AG09319 (cell line): ENCODE results near the gene SH3GL3.
A peak's percentile ranks its signal among the peaks of the same experiment; 100 is the strongest.

Source experiments
- DNase-seq: peaks from one replicate; pipeline ENCODE4 v3.0.0-alpha.2; 2010; ENCODE audit warnings: low read depth; ENCODE audit errors: extremely low read depth
- CTCF ChIP-seq: IDR thresholded peaks from 2 replicates; pipeline ENCODE4 v1.5.1; 2011; ENCODE audit warnings: low read depth, mild to moderate bottlenecking, inconsistent platforms, low read length, moderate library complexity

SH3GL3 gene

GRCh38 chr15:83446904-83447709, at the start of gene SH3GL3:
SH3GL3 (plus strand) TSS chr15:83447341; CDS start chr15:83447534, 193 bp downstream.
- peak; percentile 46 for TF ChIP-seq CTCF
- no peak for DNase-seq

- TF ChIP-seq CTCF, result no peak
- no peak for DNase-seq
Observed at GRCh38 chr15:83398626-83399025, 48.5 kb upstream of the SH3GL3 start.

- no peak for TF ChIP-seq CTCF
- no peak for DNase-seq
Observed at GRCh38 chr15:83404121-83404520, 43.0 kb upstream of the SH3GL3 start.

GRCh38 chr15:83410532-83410931, 36.6 kb upstream of the SH3GL3 start:
- no peak for DNase-seq
- no peak for TF ChIP-seq CTCF

GRCh38 chr15:83413054-83413719, 34.0 kb upstream of the SH3GL3 start:
- DNase-seq, result no peak
- no peak for TF ChIP-seq CTCF

- DNase-seq, result no peak
- TF ChIP-seq CTCF, result no peak
Observed at GRCh38 chr15:83422081-83422480, 25.1 kb upstream of the SH3GL3 start.

- no peak for TF ChIP-seq CTCF
- DNase-seq, result no peak
Observed at GRCh38 chr15:83422541-83422940, 24.6 kb upstream of the SH3GL3 start.
